CD14-positive monocyte (primary cell): Measurements from ENCODE around the gene FBXO8. TPM values are rescaled to one million over a fixed set of nuclear protein-coding genes. Genes with fewer than 3 reads are reported as not detected.

Experiments
- DNase-seq, 3 donors: peaks; one replicate each; pipeline ENCODE4 v3.0.0-alpha.2; 2011 to 2022
- H2AFZ ChIP-seq: 2 replicates; pipeline ENCODE4 v1.6.0; 2012; ENCODE audit warnings: mild to moderate bottlenecking, low read depth, low read length, inconsistent platforms; ENCODE audit not compliant: insufficient read depth, poor library complexity, severe bottlenecking
- H3K27ac ChIP-seq, 2 donors: 1 replicate in 1 of 2; 2 replicates in 1 of 2; pipeline ENCODE4 v1.5.1; 2012 to 2013; ENCODE audit warnings: low read length in 2 of 2, control low read depth in 1 of 2, inconsistent platforms in 1 of 2, low read depth in 1 of 2, mild to moderate bottlenecking in 1 of 2
- H3K27me3 ChIP-seq, 2 donors: one replicate each; pipeline versions ENCODE4 v1.6.0 to v1.6.1; 2011 to 2013; ENCODE audit warnings: low read length in 2 of 2; ENCODE audit not compliant: control insufficient read depth in 2 of 2, insufficient read depth in 2 of 2
- H3K36me3 ChIP-seq, 2 donors: replicated peaks in 1 of 2; 1 replicate in 1 of 2; 2 replicates in 1 of 2; pipeline versions ENCODE4 v1.5.1 to v1.6.1; 2012 to 2013; ENCODE audit warnings: low read length in 2 of 2, control low read depth in 1 of 2, inconsistent platforms in 1 of 2, mild to moderate bottlenecking in 1 of 2; ENCODE audit not compliant: insufficient read depth in 2 of 2, control insufficient read depth in 1 of 2
- H3K4me1 ChIP-seq, 2 donors: 1 replicate in 1 of 2; 2 replicates in 1 of 2; pipeline versions ENCODE4 v1.5.1 to v1.6.1; 2012 to 2013; ENCODE audit warnings: low read length in 2 of 2, control low read depth in 1 of 2, inconsistent platforms in 1 of 2, mild to moderate bottlenecking in 1 of 2, moderate library complexity in 1 of 2; ENCODE audit not compliant: insufficient read depth in 2 of 2, control insufficient read depth in 1 of 2
- H3K4me2 ChIP-seq: replicated peaks from 2 replicates; pipeline ENCODE3; 2012; ENCODE audit warnings: low read length, moderate library complexity, mild to moderate bottlenecking; ENCODE audit not compliant: poor library complexity, severe bottlenecking; ENCODE audit errors: extremely low read depth
- H3K4me3 ChIP-seq, 3 experiments: fragments of 200-600 bp in 1 of 3; sonication (generic) in 1 of 3; replicated peaks in 1 of 3; 1 replicate in 2 of 3; 2 replicates in 1 of 3; pipeline ENCODE4 v1.5.1; 2011 to 2013; ENCODE audit warnings: low read length in 3 of 3, mild to moderate bottlenecking in 3 of 3, control low read depth in 2 of 3, low read depth in 2 of 3, inconsistent platforms in 1 of 3, moderate library complexity in 1 of 3
- H3K79me2 ChIP-seq: 2 replicates; pipeline ENCODE4 v1.6.0; 2012; ENCODE audit warnings: mild to moderate bottlenecking, control low read depth, inconsistent platforms, low read length, moderate library complexity; ENCODE audit not compliant: insufficient read depth
- H3K9ac ChIP-seq: 2 replicates; pipeline ENCODE4 v1.6.0; 2017; ENCODE audit warnings: low read length, mild to moderate bottlenecking; ENCODE audit not compliant: insufficient read depth, poor library complexity, severe bottlenecking
- H3K9me3 ChIP-seq, 2 donors: replicated peaks in 1 of 2; 1 replicate in 1 of 2; 2 replicates in 1 of 2; pipeline versions ENCODE4 v1.5.1 to v1.6.1; 2012 to 2013; ENCODE audit warnings: low read length in 2 of 2, control low read depth in 1 of 2; ENCODE audit not compliant: control insufficient read depth in 1 of 2, insufficient read depth in 1 of 2
- H4K20me1 ChIP-seq: 2 replicates; pipeline ENCODE4 v1.6.0; 2012; ENCODE audit warnings: mild to moderate bottlenecking, low read length, control low read depth, moderate library complexity; ENCODE audit not compliant: insufficient read depth
- H3K27ac Mint-ChIP-seq, 7 donors: one replicate each; pipeline ENCODE4 v1.8.0; 2020; ENCODE audit warnings: mild to moderate bottlenecking in 7 of 7, mixed read lengths in 7 of 7, moderate library complexity in 6 of 7, inconsistent platforms in 2 of 7
- H3K27me3 Mint-ChIP-seq, 3 donors: one replicate each; pipeline ENCODE4 v1.8.0; 2021 to 2022; ENCODE audit warnings: low read depth in 3 of 3, mild to moderate bottlenecking in 3 of 3, mixed read lengths in 3 of 3, moderate library complexity in 3 of 3, inconsistent platforms in 1 of 3
- H3K36me3 Mint-ChIP-seq, 2 donors: one replicate each; pipeline ENCODE4 v1.8.0; 2020; ENCODE audit warnings: mixed read lengths in 2 of 2, inconsistent platforms in 1 of 2, mild to moderate bottlenecking in 1 of 2
- H3K4me1 Mint-ChIP-seq: one replicate; pipeline ENCODE4 v1.8.0; 2020; ENCODE audit warnings: mild to moderate bottlenecking, mixed read lengths
- H3K4me3 Mint-ChIP-seq, 2 donors: one replicate each; pipeline ENCODE4 v1.8.0; 2020; ENCODE audit warnings: mild to moderate bottlenecking in 2 of 2, mixed read lengths in 2 of 2, moderate library complexity in 1 of 2
- H3K9me3 Mint-ChIP-seq, 7 donors: one replicate each; pipeline ENCODE4 v1.8.0; 2020 to 2022; ENCODE audit warnings: mixed read lengths in 7 of 7, mild to moderate bottlenecking in 6 of 7, moderate library complexity in 6 of 7, inconsistent platforms in 2 of 7
- WGBS: methylation state at CpG from one replicate; pipeline ENCODE4 v1.1.5; 2013; ENCODE audit warnings: missing lambda C conversion rate; ENCODE audit not compliant: insufficient coverage; 5-methylcytosine and 5-hydroxymethylcytosine counted together
- intact Hi-C, 2 donors: fragments of 100-400 bp; cut with micrococcal nuclease; formaldehyde crosslinking; loops; one replicate each; pipeline versions ENCODE4 v1.15.0 to v1.15.1; 2023
- polyA plus RNA-seq, 3 donors: library from polyadenylated mRNA; depleted of rRNA in 1 of 3; unstranded in 2 of 3; stranded (reverse) in 1 of 3; fragments of 300-500 nt in 2 of 3; fragments of >200 nt in 1 of 3; fragmentation: Illumina TruSeq in 2 of 3; gene quantifications; 1 replicate in 2 of 3; 2 replicates in 1 of 3; pipeline ENCODE4 v1.2.3, GENCODE V29; 2012 to 2021
- TF ChIP-seq, protein P1 (sequence below): fragments of 200-600 bp; IDR thresholded peaks from one replicate; pipeline ENCODE4 v1.8.0; 2022; ENCODE audit warnings: antibody characterized with exemption, mild to moderate bottlenecking

The FBXO8 gene
- polyA plus RNA-seq, 3 donors: 3.9 to 6.5 (median 5.4) TPM

DNA sequence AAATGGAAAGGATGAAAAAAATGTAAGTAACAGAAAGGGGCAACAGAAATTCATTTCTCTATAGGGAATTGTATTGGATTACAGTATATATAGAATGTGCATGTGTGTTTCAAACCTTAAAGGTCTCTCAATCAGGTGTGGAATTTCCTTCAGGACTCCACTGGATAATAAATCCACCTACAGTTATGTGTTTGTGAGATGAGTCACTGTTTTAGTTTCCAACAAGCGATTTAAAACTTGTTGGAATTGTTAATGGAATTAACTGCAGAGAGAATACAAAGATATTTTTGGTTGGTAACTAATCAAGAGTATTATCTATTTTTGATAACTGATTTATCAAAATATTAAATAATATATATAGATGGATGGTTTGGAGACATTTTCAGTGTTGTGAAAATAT lies 33.1 kb upstream of the FBXO8 start:
- Histone ChIP-seq H3K27me3 (no peaks in the 10 kb centered on the region), H3K4me2 (no peak overlapping the region), H2AFZ (no peak overlapping the region), H3K36me3 (peaks cover 16 to 50% of the 10 kb centered on the region in 2 donors), H3K4me3 (no peak overlapping the region), H3K9me3 (no peaks in the 10 kb centered on the region), H4K20me1 (no peaks in the 10 kb centered on the region), H3K79me2 (no peaks in the 10 kb centered on the region), H3K4me1 (no peaks in the 10 kb centered on the region), H3K9ac (no peak overlapping the region), H3K27ac (no peak overlapping the region)
- Mint-ChIP-seq H3K4me3 (no peak overlapping the region), H3K9me3 (no peaks in the 10 kb centered on the region), H3K27me3 (no peaks in the 10 kb centered on the region), H3K27ac (no peak overlapping the region), H3K36me3 (peaks cover 36 to 40% of the 10 kb centered on the region in 2 donors), H3K4me1 (no peaks in the 10 kb centered on the region)
- TF ChIP-seq, protein P1, sequence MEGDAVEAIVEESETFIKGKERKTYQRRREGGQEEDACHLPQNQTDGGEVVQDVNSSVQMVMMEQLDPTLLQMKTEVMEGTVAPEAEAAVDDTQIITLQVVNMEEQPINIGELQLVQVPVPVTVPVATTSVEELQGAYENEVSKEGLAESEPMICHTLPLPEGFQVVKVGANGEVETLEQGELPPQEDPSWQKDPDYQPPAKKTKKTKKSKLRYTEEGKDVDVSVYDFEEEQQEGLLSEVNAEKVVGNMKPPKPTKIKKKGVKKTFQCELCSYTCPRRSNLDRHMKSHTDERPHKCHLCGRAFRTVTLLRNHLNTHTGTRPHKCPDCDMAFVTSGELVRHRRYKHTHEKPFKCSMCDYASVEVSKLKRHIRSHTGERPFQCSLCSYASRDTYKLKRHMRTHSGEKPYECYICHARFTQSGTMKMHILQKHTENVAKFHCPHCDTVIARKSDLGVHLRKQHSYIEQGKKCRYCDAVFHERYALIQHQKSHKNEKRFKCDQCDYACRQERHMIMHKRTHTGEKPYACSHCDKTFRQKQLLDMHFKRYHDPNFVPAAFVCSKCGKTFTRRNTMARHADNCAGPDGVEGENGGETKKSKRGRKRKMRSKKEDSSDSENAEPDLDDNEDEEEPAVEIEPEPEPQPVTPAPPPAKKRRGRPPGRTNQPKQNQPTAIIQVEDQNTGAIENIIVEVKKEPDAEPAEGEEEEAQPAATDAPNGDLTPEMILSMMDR: no peak
- DNase-seq: no peak
- WGBS: no CpG with 5 or more reads among the region's 1 CpG
- intact Hi-C loops: loop anchor here (5.0 to 10.0 kb wide), 2 partner anchors 92 to 94 kb away; no protein-coding TSS in a partner anchor

DNA sequence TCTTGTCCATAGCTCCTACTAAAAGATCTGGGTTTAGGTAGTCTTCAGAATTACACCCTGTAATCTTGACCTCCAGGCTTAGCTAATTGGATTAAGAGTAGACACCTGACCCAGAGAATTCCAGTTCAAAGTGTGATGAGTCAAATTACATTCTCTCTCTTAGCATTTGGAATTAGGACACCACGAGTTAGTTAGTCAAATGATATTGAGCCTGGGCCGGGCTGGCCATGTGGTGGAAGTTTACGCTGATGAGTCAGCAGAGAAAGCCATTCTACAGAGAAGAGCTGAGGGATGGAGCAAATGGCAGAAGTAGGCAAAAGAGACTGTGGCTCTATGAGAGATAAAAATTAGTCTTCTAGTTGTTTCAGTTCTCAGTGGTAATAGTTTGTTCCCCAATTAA lies 31.3 kb upstream of the FBXO8 start:
- TF ChIP-seq, protein P1: no peak
- Histone ChIP-seq H2AFZ (no peak overlapping the region), H3K27ac (no peak overlapping the region), H3K9me3 (no peaks in the 10 kb centered on the region), H3K36me3 (peaks cover 26 to 65% of the 10 kb centered on the region in 2 donors), H3K9ac (no peak overlapping the region), H3K4me1 (no peaks in the 10 kb centered on the region), H3K4me2 (no peak overlapping the region), H4K20me1 (no peaks in the 10 kb centered on the region), H3K79me2 (no peaks in the 10 kb centered on the region), H3K4me3 (no peak overlapping the region), H3K27me3 (no peaks in the 10 kb centered on the region)
- Mint-ChIP-seq H3K4me3 (no peak overlapping the region), H3K4me1 (no peaks in the 10 kb centered on the region), H3K9me3 (no peaks in the 10 kb centered on the region), H3K27me3 (no peaks in the 10 kb centered on the region), H3K36me3 (peaks cover 34 to 42% of the 10 kb centered on the region in 2 donors), H3K27ac (peak overlapping the region in 1 of 7 donors; percentile 31)
- intact Hi-C loops: loop anchor here (5.0 to 10.0 kb wide), 2 partner anchors 90 to 92 kb away; no protein-coding TSS in a partner anchor
- no CpG with 5 or more reads among the region's 3 CpGs for WGBS
- DNase-seq: peak in 1 of 3 donors; percentile 7
